IPS DF 4.7 (cell line): ENCODE data around the gene CD79A.

Source experiments
- DNase-seq: peaks from one replicate; pipeline ENCODE4 v3.0.0-alpha.2; 2013; ENCODE audit warnings: low spot score; ENCODE audit errors: extremely low read depth

Gene CD79A

DNA sequence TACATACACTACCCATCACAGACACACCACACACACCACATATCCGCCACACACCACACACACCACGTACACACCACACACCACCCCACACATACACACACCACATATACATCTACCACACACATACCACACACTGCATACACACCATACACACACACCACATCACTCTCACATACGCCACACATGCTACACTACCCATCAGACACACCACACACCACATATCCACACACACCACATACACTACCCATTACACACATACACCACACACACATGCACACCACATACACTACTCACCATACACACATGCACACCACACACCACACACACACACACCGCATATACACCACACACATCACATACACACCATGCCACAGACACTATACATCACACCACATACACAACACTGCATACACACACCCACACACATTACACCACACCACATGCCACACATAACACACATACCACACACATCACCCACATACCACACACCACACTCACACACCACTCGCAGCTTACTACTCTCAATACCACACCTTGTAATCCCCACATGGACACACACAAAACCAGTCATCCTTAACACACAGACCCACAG is 41.7 kb downstream of the CD79A start:
- no peak for DNase-seq

- no peak for DNase-seq
These were observed 43.1 kb downstream of the CD79A start for GRCh38 chr19:41919948-41920712.

DNA sequence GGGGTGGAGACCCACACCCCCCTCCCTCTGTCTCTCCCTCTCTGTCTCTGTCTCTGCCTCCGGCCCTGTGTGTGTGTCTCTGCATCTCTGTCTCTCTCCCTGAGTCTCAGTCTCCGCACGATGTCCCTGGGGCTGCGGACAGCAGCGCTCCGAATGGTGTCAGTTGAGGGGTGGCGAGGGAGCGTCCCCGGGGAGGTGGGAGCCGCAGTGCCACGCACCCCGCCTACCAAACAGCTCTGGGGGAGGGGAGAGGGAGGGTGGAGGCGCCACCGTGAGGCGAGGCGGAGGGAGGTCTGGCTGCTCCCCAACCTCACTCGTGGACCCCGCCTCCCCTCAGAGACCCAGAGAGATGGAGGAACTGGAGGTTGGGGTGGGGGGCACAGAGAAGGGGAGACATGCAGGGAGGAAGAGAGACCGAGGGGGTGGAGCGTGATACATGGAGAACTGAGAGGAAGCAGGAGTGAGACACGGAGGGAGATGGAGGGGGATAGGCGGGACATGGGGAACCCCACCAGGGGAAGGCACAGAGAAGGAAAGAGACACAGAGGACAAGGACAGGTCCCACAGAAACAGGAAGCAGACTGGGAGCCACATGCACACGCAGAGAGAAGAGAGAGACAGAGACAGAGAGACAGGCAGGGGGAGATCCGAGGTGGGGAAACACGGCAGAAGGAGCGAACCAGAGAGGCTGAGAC is 44.0 kb downstream of the CD79A start:
- no peak for DNase-seq

DNA sequence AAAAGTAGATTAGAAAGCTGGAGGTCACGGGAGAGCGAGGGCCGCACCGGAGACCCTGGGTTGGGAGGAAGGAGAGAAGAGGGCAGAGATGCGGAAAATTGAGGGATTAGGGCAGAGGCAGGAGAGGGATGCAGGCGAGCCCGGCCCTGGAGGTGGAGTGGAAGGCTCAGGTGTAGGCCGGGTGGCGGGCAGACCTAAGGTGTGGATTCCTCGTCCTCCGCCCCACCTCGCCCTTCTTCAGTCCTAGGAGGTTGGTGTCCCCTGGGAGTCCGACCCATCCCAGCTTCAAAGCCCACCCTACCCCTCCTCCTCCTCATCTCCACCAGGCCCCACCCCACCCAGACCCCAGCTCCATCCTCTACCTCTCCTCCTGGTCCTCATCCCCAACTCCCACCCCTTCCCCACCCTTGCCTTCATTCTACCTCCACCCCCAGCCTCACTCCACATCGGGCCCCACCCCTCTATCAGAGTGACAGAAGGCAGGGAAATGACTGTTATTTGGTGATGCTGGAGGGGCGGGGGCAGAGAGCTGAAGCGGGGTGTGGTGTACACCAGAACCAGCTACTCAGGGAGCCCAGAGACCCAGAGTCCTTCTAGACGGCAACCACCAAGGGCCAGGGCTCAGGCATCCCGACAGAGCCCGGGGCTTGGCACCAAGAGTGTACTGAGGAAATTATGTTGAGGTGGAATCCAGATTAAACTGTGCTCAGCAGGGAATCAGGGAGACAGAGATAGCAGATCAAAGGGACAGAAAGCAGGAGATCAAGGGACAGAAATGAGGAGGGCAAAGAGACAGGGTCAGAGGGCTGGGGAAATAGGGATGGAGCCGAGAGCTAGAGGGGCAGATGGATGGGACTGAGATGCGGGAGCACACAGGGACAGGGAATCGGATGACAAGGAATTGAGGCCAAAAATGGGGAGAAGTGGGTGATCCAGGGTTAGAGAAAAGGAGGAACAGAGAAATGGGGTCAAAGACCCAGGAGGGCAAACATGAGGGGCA is 44.8 kb downstream of the CD79A start:
- no peak for DNase-seq

DNA sequence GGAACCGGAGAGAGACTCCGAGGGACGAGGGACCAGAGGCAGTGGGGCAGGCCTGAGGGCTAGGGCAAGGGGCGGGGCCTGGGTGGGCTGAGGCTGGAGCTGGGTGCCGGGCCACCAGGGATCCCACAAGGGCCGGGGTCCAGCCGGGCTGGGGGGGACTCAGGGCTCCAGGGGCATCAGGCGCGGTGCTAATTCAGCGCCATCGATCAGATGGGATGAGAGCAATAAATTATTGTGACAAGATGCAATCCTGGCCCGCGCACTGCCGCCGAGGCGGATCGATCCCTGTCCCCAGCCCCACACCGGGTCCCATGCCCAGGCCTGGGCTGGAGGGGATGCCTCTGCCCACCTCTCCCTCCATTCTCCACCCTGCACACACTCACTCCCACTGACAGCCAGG is 45.5 kb downstream of the CD79A start:
- no peak for DNase-seq

DNA sequence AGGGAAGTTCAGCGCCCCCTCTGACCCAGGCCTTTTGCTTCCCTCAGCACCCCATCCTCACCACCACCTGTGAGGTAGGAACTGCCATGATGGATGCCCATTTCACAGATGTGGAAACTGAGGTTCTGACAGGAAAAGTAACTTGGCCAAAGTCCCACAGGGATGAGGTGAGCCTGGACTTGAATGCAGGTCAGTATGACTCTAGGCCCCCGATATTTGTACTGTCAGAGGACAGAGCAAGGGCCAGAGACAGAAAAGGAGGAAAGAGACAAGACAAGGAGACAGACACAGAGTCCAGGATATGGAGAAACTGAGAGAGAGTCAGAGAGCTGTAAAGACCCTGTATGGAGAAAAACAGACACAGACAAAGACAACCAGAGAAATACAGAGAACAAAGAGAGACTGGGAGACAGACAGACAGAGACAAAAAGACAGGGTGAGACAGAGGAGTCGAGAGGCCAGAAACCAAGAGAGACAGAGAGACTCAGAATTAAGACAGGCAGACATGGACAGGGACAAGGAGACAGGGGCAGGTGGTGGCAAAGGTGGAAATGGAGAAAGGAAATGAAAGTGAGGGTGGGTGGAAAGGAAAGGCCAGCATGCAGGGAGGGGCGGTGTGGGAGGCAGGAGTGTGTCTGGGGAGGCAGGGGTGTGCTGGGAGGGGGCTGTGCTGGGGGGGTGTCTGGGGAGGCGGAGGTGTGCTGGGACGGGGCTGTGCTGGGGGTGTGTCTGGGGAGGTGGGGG is 46.1 kb downstream of the CD79A start:
- DNase-seq = no peak

DNA sequence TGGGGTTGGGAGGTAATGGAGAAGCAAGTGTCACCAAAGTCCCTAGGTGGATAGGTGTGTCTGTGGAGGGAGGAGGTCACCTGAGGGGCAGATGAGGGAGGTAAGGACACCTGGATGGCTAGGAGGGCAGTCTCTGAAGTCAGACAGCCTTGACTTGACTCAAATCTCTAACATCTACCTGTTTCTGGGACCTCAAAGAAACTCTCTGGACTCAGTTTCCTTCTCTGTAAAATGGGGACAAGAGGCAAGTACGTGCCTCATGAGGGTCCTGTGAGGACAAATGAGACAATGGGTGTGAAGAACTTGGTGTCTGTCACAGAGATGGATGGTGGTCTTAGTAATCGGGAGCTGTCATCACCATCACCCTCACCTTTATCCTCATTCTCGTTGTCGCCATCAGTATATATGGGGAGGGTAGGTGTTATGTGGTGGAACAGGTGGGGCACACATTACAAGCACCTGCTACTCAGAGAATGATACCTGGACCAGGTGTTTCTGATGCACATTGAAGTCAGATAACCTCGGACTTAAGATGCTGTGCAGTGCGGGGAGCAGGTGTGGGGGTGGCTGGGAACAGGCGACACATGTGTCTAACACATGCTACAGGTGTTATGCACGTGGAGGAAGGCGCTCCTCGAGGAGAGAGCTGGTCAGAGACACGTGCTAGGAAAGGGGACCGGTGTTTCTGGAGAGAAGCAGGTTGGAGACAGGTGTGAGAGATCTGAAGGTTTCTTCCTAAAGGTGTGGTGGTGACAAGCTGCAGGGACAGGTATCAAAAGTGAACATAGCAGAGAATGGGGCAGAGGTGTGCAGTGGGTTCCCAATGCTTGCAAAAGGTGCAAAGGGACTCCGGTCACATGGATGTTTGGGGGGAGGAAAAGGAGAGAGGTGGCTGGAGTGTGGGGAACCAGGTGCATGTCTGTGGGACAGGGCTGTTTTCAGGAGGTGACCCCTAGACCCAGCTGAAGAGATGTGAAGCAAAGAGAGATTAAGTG is 47.4 kb downstream of the CD79A start:
- DNase-seq = no peak

- no peak for DNase-seq
These were observed 48.3 kb downstream of the CD79A start for GRCh38 chr19:41925208-41926003.

- no peak for DNase-seq
These were observed 49.1 kb downstream of the CD79A start for GRCh38 chr19:41926028-41926762.

DNA sequence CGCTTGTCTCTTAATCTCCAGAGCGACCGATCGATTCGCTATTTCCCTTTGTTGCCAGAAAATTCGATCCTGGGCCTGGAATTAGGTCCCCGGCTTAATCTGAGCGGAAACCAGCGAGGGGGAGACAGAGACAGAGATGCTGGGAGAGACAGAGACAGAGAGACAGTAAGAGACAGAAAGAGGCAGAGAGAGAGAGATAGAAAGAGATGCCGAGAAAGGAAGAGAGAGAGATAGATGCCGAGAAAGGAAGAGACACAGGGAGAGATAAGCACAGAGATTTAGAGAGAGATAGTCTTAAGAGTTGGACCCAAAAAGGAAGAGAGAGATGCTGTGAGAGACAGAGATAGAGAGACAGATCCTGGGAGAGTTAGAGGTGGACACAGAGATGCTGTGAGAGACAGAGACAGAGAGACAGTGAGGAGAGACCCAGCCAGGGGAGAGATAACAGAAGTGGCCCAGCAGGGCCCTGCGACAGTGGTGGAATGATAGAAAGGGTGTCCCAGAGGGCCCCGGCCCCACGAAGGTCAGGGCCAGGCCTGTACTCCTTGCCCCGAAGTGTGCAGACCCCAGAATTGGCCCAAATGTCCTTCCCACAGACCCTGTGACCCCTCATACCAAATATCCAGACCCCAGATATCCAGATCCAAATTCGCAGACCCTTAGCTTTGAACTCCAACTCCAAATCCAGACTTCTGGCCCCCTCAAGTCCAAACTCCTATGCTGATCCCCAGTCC is 49.9 kb downstream of the CD79A start:
- no peak for DNase-seq

DNA sequence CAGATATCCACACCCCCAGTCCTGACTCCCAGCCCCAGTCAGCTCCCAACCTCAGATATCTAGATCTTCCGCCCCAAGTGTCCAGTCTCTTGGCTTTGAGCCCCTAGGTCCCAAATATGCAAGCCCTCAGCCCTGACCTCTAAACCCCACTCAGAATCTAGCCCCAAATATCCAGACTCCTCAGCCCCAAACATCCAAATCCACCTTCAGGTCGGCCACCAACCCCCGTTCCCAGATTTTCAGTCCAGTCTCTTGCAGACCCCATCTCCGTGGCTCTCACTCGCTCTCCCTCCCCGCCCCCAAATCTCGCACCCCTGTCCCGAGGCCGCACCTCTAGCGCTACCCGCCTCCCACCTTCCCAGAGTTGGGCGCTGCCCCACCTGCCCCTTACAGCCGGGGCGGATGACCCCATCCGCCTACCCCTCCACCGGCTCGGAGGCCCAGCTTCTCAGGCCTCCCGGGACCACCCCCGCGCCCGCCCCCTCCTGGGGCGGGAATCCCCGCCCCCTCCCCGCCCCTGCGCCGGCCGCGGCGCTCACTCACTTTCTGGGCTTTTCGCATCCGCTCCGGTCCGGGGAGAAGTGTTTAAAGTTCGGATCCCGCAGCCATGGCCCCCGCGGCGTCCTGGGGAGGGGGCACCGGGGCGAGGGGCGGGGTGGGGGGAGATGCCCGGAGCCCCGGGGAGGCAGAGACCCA is 50.6 kb downstream of the CD79A start:
- DNase-seq = no peak

DNA sequence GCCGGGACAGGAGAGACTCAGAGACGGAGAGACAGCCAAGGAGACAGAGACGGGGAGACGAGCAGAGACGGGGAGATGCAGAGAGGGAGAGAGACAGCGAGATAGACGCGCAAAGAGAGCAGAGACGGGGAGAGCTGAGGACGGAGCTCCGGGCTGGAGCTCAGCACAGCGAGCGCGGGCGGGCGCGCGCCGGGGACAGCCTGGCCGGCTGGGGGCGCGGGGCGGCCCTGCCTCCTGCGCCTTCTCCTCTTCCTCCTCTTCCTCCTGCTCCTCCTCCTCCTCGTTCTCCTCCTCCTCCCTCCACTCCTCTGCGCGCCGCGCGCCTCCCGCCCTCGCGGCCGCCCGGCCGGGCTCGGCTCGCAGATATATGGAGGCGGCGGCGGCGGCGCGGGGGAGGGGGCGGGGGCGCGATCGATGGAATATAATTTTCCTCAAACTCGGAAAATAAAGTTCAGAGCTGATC is 51.2 kb downstream of the CD79A start, which contains the start of gene ERFL:
Gene ERFL, minus strand, starts transcription at position 229 of the 463 bp plus-strand sequence. CDS start 15,530 bp downstream, outside the sequence.
- no peak for DNase-seq

DNA sequence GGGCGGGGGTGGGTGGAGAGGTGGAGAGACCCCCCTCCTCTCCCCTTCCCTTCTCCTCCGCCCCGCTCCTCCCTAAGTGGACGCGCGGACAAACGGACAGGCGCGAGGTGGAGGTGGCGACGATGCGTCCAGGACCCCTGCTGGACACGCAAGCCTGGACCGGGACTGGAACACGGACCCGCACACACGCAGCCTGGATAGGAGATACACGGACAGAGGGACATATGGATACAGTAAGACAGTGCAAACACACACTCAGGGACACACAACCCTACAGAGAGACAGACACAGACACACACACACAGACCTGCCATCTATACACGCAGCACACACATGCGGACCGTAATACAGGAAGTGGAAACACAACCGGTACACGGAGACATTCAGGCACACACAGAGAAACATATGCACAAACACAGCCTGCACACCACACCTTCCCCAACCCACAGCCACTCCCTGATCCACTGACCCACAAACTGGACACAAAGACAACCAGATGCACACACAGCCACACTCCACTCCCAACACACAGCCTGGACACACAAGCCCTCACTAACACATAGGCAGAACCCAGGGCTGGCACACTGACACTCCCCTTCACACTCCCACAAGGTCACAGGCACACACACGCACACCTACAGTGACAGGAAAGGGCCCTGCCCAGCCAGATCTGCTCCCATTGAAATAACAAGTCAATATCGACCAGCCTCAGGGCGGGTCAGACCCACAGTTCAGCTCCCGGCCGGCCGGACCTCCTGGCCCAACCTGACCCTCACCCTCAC is 51.9 kb downstream of the CD79A start:
- no peak for DNase-seq

DNA sequence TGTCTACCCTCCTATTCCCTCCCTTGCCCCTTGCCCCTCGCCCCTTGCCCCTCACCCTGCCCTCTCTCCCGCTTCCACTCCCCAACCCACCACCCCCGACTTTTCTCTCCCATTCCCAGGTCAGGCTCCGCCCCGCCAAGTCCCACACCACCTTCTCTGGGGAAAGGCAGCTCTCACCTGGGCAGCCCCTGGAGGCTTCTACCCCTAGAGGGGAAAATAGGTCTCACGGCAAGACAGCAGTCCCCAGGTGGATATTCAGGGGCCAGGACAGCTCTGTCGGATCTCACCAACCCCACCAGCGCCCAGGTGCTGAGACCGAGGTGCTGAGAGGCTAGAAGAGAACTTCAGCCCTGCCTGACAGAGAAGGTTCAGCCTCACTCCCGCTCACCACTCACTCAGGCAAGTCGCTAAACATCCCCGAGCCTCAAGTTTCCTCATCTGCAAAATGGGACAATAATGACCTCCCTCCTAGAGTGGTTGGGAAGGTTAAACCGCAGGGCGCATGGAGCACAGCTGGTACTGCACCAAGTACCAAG is 52.5 kb downstream of the CD79A start:
- DNase-seq = no peak

DNA sequence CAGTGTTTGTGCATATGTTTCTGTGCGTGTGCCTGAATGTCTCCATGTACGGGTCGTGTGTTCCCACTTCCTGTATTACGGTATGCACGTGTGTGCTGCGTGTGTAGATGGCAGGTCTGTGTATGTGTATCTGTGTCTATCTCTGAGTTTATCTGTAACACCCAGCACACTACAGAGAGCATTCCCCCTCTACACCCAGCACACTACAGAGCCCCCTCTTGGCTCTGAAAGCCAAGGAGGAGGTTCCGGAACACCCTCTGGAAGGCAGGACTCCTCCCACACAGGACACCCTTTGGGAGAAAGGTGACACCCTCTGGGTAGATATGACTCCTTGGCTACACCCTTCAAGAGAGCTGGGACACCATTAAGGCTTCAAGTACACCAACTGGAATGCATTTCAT is 53.2 kb downstream of the CD79A start:
- DNase-seq = no peak
